ENCODE results near the gene CARD11.
A peak's percentile ranks its signal among the peaks of the same experiment; 100 is the strongest.

Gene CARD11

DNA sequence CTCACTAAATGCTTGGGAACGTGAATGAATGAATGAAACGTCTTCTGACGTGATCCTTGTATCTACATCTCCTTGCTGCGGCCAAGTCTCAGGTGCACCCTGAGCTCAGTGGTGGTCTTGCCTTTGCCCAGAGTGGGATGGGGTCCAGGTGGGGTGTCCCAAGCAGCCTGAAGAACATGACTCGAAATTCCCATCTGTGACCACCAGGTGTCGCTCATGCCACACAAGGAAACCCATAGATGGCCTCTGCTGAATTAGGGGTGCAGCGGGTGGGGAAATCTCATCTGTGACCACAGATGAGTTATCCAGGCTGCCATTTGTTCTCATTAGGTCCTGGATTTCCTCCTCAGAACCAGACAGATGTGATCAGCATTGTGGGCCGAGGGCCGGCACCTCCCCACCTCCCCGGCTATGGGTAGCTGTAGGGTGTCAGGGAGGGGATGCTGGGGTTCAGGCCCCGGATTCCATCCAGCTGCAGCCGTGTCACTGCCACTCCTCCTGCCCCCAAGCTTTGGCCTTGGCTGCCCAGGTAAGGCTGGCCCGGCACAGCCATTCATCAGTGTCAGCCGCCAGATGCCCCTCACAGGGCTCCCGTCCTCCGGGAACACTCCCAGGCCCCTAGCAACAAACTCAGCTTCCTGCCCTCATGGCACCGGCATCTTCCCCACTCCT lies 178.5 kb downstream of the CARD11 start:
- H2AK5ac ChIP-seq (ENCODE audit: low read length) = peak overlapping the region; percentile 51

DNA sequence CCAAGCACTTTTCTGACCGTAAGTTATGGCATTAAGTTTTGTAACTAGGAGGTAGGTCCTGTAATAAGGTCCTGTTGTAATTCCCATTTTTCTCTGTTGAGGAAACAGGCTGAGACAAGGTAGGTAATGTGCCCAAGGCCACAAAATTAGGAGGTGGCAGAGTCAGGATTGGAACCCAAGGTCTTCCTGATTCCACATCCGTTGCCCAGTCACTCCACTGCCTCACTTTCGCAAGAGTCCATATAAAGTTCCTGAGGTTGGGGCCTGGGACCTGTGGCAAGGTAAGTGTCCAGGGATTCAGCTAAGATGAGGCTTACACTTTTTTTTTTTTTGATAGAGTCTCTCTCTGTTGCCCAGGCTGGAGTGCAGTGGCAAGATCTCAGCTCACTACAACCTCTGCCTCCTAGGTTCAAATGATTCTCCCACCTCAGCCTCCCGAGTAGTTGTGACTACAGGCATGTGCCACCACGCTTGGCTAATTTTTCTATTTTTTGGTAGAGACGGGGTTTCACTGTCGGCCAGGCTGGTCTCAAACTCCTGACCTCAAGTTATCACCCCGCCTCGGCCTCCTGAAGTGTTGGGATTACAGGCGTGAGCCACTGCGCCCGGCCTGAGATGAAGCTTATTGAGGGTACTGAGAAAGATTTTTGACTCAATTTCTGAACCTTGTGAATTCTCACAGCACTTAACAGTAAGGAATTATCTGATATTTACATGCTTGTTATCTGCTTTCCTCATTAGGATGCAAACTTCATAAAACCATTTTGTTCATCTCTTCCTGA lies 179.3 kb downstream of the CARD11 start:
- peak overlapping the region; percentile 35 for H2AFZ ChIP-seq (ENCODE audit: insufficient read depth, low read length, poor library complexity)
- H3K79me2 ChIP-seq (ENCODE audit: control insufficient read depth, insufficient read depth, low read length, poor library complexity) = peaks cover 6% of the 10 kb centered on the region
- no peak overlapping the region for H3K23ac ChIP-seq (ENCODE audit: low read length)
- peak overlapping the region; percentile 56 for H3K4ac ChIP-seq (ENCODE audit: low read depth, low read length)
- H4K91ac ChIP-seq (ENCODE audit: low read depth, low read length) = peak overlapping the region; percentile 99
- H2BK12ac ChIP-seq (ENCODE audit: low read length) = peak overlapping the region; percentile 98
- peaks cover 10 to 20% of the 10 kb centered on the region in 2 experiments for H3K4me1 ChIP-seq (ENCODE audit: control insufficient read depth in 1 of 2, insufficient read depth in 2 of 2, low read length in 2 of 2)
- peak overlapping the region; percentile 99 for H3K27ac ChIP-seq (ENCODE audit: low read depth, low read length)
- H2AK5ac ChIP-seq (ENCODE audit: low read length) = peak overlapping the region; percentile 91
- no peak overlapping the region for H3K4me3 ChIP-seq (ENCODE audit: low read depth, low read length)
- peak overlapping the region; percentile 87 for H4K8ac ChIP-seq (ENCODE audit: low read depth, low read length)
- peaks cover 12% of the 10 kb centered on the region for H3K79me1 ChIP-seq (ENCODE audit: low read length)
- WGBS (ENCODE audit: extremely low coverage, insufficient coverage, insufficient read length) = no CpG with 5 or more reads among the region's 12 CpGs
- peak; percentile 18 to 22 for DNase-seq
- no peaks in the 10 kb centered on the region for H3K9me3 ChIP-seq (ENCODE audit: insufficient read depth, low read depth, low read length)
- peak overlapping the region; percentile 97 for H2BK120ac ChIP-seq (ENCODE audit: insufficient read depth, low read length, poor library complexity)
- H3K36me3 ChIP-seq (ENCODE audit: control insufficient read depth in 1 of 2, insufficient read depth in 2 of 2, low read length in 2 of 2) = no peaks in the 10 kb centered on the region
- H3K27me3 ChIP-seq (ENCODE audit: insufficient read depth, low read length) = no peaks in the 10 kb centered on the region
- H3K18ac ChIP-seq (ENCODE audit: low read length) = peak overlapping the region; percentile 86
- peak overlapping the region; percentile 83 for H3K14ac ChIP-seq (ENCODE audit: low read length)
- H3K4me2 ChIP-seq (ENCODE audit: low read length) = no peak overlapping the region
- H4K12ac ChIP-seq (ENCODE audit: low read depth, low read length) = no peak overlapping the region
- peak overlapping the region; percentile 98 for H2BK5ac ChIP-seq (ENCODE audit: low read depth, low read length, poor library complexity)
- H3K9ac ChIP-seq (ENCODE audit: low read length) = no peak overlapping the region

More for the DNA sequence above, 178.5 kb downstream of the CARD11 start:
- H2AFZ ChIP-seq (ENCODE audit: insufficient read depth, low read length, poor library complexity) = no peak overlapping the region
- H4K91ac ChIP-seq (ENCODE audit: low read depth, low read length) = no peak overlapping the region
- no peak overlapping the region for H3K9ac ChIP-seq (ENCODE audit: low read length)
- no CpG with 5 or more reads among the region's 17 CpGs for WGBS (ENCODE audit: extremely low coverage, insufficient coverage, insufficient read length)
- H4K12ac ChIP-seq (ENCODE audit: low read depth, low read length) = no peak overlapping the region
- H3K18ac ChIP-seq (ENCODE audit: low read length) = no peak overlapping the region
- peak in 1 of 2 donors; percentile 64 for DNase-seq
- H3K79me1 ChIP-seq (ENCODE audit: low read length) = peaks cover 12% of the 10 kb centered on the region
- peak overlapping the region; percentile 63 for H2BK12ac ChIP-seq (ENCODE audit: low read length)
- H3K4me3 ChIP-seq (ENCODE audit: low read depth, low read length) = no peak overlapping the region
- no peak overlapping the region for H3K4me2 ChIP-seq (ENCODE audit: low read length)
- H4K8ac ChIP-seq (ENCODE audit: low read depth, low read length) = no peak overlapping the region
- H3K23ac ChIP-seq (ENCODE audit: low read length) = no peak overlapping the region
- H3K79me2 ChIP-seq (ENCODE audit: control insufficient read depth, insufficient read depth, low read length, poor library complexity) = peaks cover 6% of the 10 kb centered on the region
- H3K36me3 ChIP-seq (ENCODE audit: control insufficient read depth in 1 of 2, insufficient read depth in 2 of 2, low read length in 2 of 2) = no peaks in the 10 kb centered on the region
- no peak overlapping the region for H3K27ac ChIP-seq (ENCODE audit: low read depth, low read length)
- no peaks in the 10 kb centered on the region for H3K9me3 ChIP-seq (ENCODE audit: insufficient read depth, low read depth, low read length)
- no peak overlapping the region for H3K14ac ChIP-seq (ENCODE audit: low read length)
- no peak overlapping the region for H3K4ac ChIP-seq (ENCODE audit: low read depth, low read length)
- H3K27me3 ChIP-seq (ENCODE audit: insufficient read depth, low read length) = no peaks in the 10 kb centered on the region
- H2BK120ac ChIP-seq (ENCODE audit: insufficient read depth, low read length, poor library complexity) = no peak overlapping the region
- no peak overlapping the region for H2BK5ac ChIP-seq (ENCODE audit: low read depth, low read length, poor library complexity)
- peaks cover 10 to 20% of the 10 kb centered on the region in 2 experiments for H3K4me1 ChIP-seq (ENCODE audit: control insufficient read depth in 1 of 2, insufficient read depth in 2 of 2, low read length in 2 of 2)

DNA sequence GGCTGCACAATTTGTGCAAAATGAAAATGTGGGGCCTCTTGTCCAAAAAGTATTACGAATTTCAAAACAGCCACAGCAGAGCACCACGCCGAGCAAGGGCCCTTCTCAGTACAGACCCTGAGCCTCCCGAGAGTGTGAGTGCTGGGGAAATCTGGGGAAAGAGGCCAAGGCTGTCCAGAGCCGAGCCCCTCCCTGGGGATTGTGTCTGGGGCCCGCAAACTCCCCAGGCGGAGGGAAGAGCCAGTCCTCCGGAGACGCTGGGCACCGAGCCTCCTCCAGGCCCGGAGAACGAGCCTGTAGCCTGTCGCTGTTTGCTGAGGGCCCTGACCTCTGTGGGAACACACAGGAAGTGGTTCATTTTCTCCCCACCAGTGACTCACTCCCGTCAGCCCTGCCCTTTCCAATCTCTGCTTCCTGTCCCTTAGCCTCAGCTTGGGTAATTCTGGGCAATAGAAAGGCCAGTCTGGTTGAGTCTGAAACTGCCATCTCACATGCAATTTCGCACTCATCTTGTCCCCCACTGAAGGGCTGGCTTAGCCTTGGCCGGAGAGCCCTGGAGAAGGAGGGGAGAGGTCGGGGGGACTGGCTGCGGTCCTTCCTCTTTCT lies 180.1 kb downstream of the CARD11 start:
- H3K9ac ChIP-seq (ENCODE audit: low read length) = no peak overlapping the region
- peak overlapping the region; percentile 94 for H2AK5ac ChIP-seq (ENCODE audit: low read length)
- H2BK5ac ChIP-seq (ENCODE audit: low read depth, low read length, poor library complexity) = peak overlapping the region; percentile 98
- H3K27ac ChIP-seq (ENCODE audit: low read depth, low read length) = peak overlapping the region; percentile 99
- peak overlapping the region; percentile 72 for H3K4ac ChIP-seq (ENCODE audit: low read depth, low read length)
- no CpG with 5 or more reads among the region's 18 CpGs for WGBS (ENCODE audit: extremely low coverage, insufficient coverage, insufficient read length)
- no peaks in the 10 kb centered on the region for H3K27me3 ChIP-seq (ENCODE audit: insufficient read depth, low read length)
- peaks cover 6% of the 10 kb centered on the region for H3K79me2 ChIP-seq (ENCODE audit: control insufficient read depth, insufficient read depth, low read length, poor library complexity)
- no peak overlapping the region for H3K4me3 ChIP-seq (ENCODE audit: low read depth, low read length)
- H3K9me3 ChIP-seq (ENCODE audit: insufficient read depth, low read depth, low read length) = no peaks in the 10 kb centered on the region
- H3K79me1 ChIP-seq (ENCODE audit: low read length) = peaks cover 12% of the 10 kb centered on the region
- peak overlapping the region; percentile 93 for H3K14ac ChIP-seq (ENCODE audit: low read length)
- peak overlapping the region; percentile 99 for H4K91ac ChIP-seq (ENCODE audit: low read depth, low read length)
- H3K18ac ChIP-seq (ENCODE audit: low read length) = peak overlapping the region; percentile 94
- peak overlapping the region; percentile 87 for H4K8ac ChIP-seq (ENCODE audit: low read depth, low read length)
- H3K4me1 ChIP-seq (ENCODE audit: control insufficient read depth in 1 of 2, insufficient read depth in 2 of 2, low read length in 2 of 2) = peaks cover 10 to 20% of the 10 kb centered on the region in 2 experiments
- no peaks in the 10 kb centered on the region for H3K36me3 ChIP-seq (ENCODE audit: control insufficient read depth in 1 of 2, insufficient read depth in 2 of 2, low read length in 2 of 2)
- H2AFZ ChIP-seq (ENCODE audit: insufficient read depth, low read length, poor library complexity) = peak overlapping the region; percentile 81
- H2BK12ac ChIP-seq (ENCODE audit: low read length) = peak overlapping the region; percentile 98
- peak overlapping the region; percentile 79 for H4K12ac ChIP-seq (ENCODE audit: low read depth, low read length)
- peak overlapping the region; percentile 98 for H2BK120ac ChIP-seq (ENCODE audit: insufficient read depth, low read length, poor library complexity)
- H3K23ac ChIP-seq (ENCODE audit: low read length) = no peak overlapping the region
- DNase-seq = peak; percentile 73 to 77
- peak overlapping the region; percentile 26 for H3K4me2 ChIP-seq (ENCODE audit: low read length)

DNA sequence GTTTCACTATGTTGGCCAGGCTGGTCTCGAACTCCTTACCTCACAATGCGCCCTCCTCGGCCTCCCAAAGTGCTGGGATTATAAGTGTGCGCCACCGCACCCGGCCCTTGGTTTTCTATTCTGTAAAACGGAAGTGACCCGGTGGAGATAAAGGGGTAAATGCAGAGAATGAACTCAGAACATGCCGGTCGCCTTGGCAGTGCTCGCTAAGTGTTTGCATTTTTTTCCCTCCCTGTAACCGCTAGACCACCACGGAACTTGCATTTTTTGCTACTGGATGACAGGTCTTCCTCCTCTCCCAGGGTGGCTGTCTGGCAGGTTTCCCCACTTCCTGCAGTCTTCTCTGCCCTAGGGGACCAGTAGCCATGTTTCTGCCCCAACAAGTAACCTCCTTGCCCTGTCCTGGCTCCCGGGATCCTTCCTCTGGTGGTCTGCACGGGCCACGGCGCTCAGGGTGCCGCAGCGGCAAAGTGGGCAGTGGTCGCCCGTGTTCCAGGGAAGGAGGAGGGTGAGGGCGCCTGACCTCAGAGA lies 180.8 kb downstream of the CARD11 start:
- H4K8ac ChIP-seq (ENCODE audit: low read depth, low read length) = peak overlapping the region; percentile 87
- no peak overlapping the region for H3K4me3 ChIP-seq (ENCODE audit: low read depth, low read length)
- DNase-seq = no peak
- H2BK5ac ChIP-seq (ENCODE audit: low read depth, low read length, poor library complexity) = peak overlapping the region; percentile 98
- peak overlapping the region; percentile 52 for H3K4ac ChIP-seq (ENCODE audit: low read depth, low read length)
- H3K27me3 ChIP-seq (ENCODE audit: insufficient read depth, low read length) = no peaks in the 10 kb centered on the region
- peak overlapping the region; percentile 94 for H3K18ac ChIP-seq (ENCODE audit: low read length)
- H4K91ac ChIP-seq (ENCODE audit: low read depth, low read length) = peak overlapping the region; percentile 99
- no peaks in the 10 kb centered on the region for H3K36me3 ChIP-seq (ENCODE audit: control insufficient read depth in 1 of 2, insufficient read depth in 2 of 2, low read length in 2 of 2)
- peaks cover 12% of the 10 kb centered on the region for H3K79me1 ChIP-seq (ENCODE audit: low read length)
- peak overlapping the region; percentile 99 for H3K27ac ChIP-seq (ENCODE audit: low read depth, low read length)
- peak overlapping the region; percentile 93 for H3K14ac ChIP-seq (ENCODE audit: low read length)
- peak overlapping the region; percentile 96 for H2BK12ac ChIP-seq (ENCODE audit: low read length)
- peak overlapping the region; percentile 13 for H3K4me2 ChIP-seq (ENCODE audit: low read length)
- peak overlapping the region; percentile 94 for H2AK5ac ChIP-seq (ENCODE audit: low read length)
- peak overlapping the region; percentile 72 for H2AFZ ChIP-seq (ENCODE audit: insufficient read depth, low read length, poor library complexity)
- no peaks in the 10 kb centered on the region for H3K9me3 ChIP-seq (ENCODE audit: insufficient read depth, low read depth, low read length)
- H3K4me1 ChIP-seq (ENCODE audit: control insufficient read depth in 1 of 2, insufficient read depth in 2 of 2, low read length in 2 of 2) = peaks cover 10 to 20% of the 10 kb centered on the region in 2 experiments
- H3K9ac ChIP-seq (ENCODE audit: low read length) = no peak overlapping the region
- no CpG with 5 or more reads among the region's 22 CpGs for WGBS (ENCODE audit: extremely low coverage, insufficient coverage, insufficient read length)
- no peak overlapping the region for H3K23ac ChIP-seq (ENCODE audit: low read length)
- peak overlapping the region; percentile 98 for H2BK120ac ChIP-seq (ENCODE audit: insufficient read depth, low read length, poor library complexity)
- H4K12ac ChIP-seq (ENCODE audit: low read depth, low read length) = peak overlapping the region; percentile 79
- H3K79me2 ChIP-seq (ENCODE audit: control insufficient read depth, insufficient read depth, low read length, poor library complexity) = peaks cover 6% of the 10 kb centered on the region

Measured in trophoblast cell (in vitro differentiated cells and primary cell).